Heart left ventricle (tissue), 16 donors: ENCODE results near the gene VWA2. TPM values are rescaled to one million over a fixed set of nuclear protein-coding genes. Genes with fewer than 3 reads are reported as not detected.

Experiments
- ATAC-seq, 4 donors: fragments of 200-7000 bp; cut with Tn5 transposase; one replicate each; pipeline ENCODE4 v1.9.1; 2020 to 2022; ENCODE audit warnings: moderate library complexity in 4 of 4, mild to moderate bottlenecking in 3 of 4, moderate number of reproducible peaks in 1 of 4
- DNase-seq, 5 donors: peaks; one replicate each; pipeline ENCODE4 v3.0.0-alpha.2; 2020
- H3K27ac ChIP-seq, 12 donors: fragments of 200-600 bp; sonication (generic) in 4 of 12; one replicate each; pipeline versions ENCODE4 v1.5.0 to v1.8.0; 2016 to 2022; ENCODE audit warnings: mild to moderate bottlenecking in 2 of 12
- H3K27me3 ChIP-seq, 9 donors: fragments of 200-600 bp; sonication (generic) in 2 of 9; one replicate each; pipeline versions ENCODE4 v1.5.1 to v1.8.0; 2016 to 2022; ENCODE audit warnings: mild to moderate bottlenecking in 3 of 9
- H3K36me3 ChIP-seq, 9 donors: fragments of 200-600 bp; sonication (generic) in 2 of 9; one replicate each; pipeline versions ENCODE4 v1.5.0 to v1.8.0; 2018 to 2022; ENCODE audit warnings: mild to moderate bottlenecking in 2 of 9
- H3K4me1 ChIP-seq, 12 donors: fragments of 200-600 bp; sonication (generic) in 4 of 12; one replicate each; pipeline versions ENCODE4 v1.5.0 to v1.8.0; 2016 to 2022; ENCODE audit warnings: mild to moderate bottlenecking in 3 of 12
- H3K4me3 ChIP-seq, 12 donors: fragments of 200-600 bp; sonication (generic) in 4 of 12; one replicate each; pipeline versions ENCODE4 v1.5.0 to v1.8.0; 2017 to 2022; ENCODE audit warnings: mild to moderate bottlenecking in 9 of 12, moderate library complexity in 4 of 12
- H3K9me3 ChIP-seq, 12 donors: fragments of 200-600 bp; sonication (generic) in 4 of 12; one replicate each; pipeline versions ENCODE4 v1.5.0 to v1.8.0; 2016 to 2022; ENCODE audit warnings: mild to moderate bottlenecking in 1 of 12
- CTCF ChIP-seq, 12 donors: fragments of 200-600 bp; sonication (generic) in 4 of 12; IDR thresholded peaks; one replicate each; pipeline versions ENCODE4 v1.5.0 to v1.8.0; 2018 to 2022; ENCODE audit warnings: antibody characterized with exemption in 12 of 12, mild to moderate bottlenecking in 5 of 12
- POLR2A ChIP-seq, 2 donors: fragments of 450-650 bp; IDR thresholded peaks; one replicate each; pipeline ENCODE4 v1.6.1; 2017; ENCODE audit warnings: antibody characterized with exemption in 2 of 2, mild to moderate bottlenecking in 2 of 2, moderate library complexity in 2 of 2
- WGBS, 4 donors: extraction: QIAGEN DNeasy Blood & Tissue Kit in 2 of 4; methylation state at CpG; one replicate each; pipeline versions ENCODE4 v1.1.5 to v1.1.7; 2013 to 2018; 5-methylcytosine and 5-hydroxymethylcytosine counted together
- intact Hi-C, 10 donors: fragments of 100-400 bp; cut with DNase I; formaldehyde crosslinking; loops; one replicate each; pipeline versions ENCODE4 v1.11.1 to v1.14.2; 2022
- polyA plus RNA-seq, 2 donors: library from polyadenylated mRNA; stranded (reverse); fragments of 200-250 nt; gene quantifications; one replicate each; pipeline ENCODE4 v1.2.3, GENCODE V29; 2013
- total RNA-seq, 9 donors: library from RNA; depleted of rRNA in 2 of 9; stranded (reverse); fragments of >200 nt in 2 of 9; fragmentation: NEBNext Ultra II Directional in 3 of 9; extraction: Animal tissue kit (Norgen Biotek cat#: 25700) in 3 of 9; gene quantifications; one replicate each; pipeline versions ENCODE4 v1.1.0 to v1.2.4, GENCODE V29; 2016 to 2023
- donor health status: ischemic (EF 13 %, LVEDD 7.1; RV severe dilation, severe dysfunction).
- donor health status: healthy with polysubstance abuse.
- donor health status: DM: no; HTN: yes; CAD: no.
- donor health status: DM: no; HTN: no; CAD: no.
- donor health status: ischemic (EF 25% LVEDD 6.9; RV normal size, moderate dysfunction).
- donor health status: ischemic (EF 25% LVEDD 5.7; RV mildly dilated, moderate dysfunction).
- donor health status: healthy.
- donor health status: DM: yes; HTN: yes; CAD: no.
- donor health status: ischemic (EF 35%, LVEDD 5.7; RV mildly dilated, moderate dysfunction).
- donor health status: nonischemic (EF 11% LVEDD 7.7; RV severe dilation, severe dysfunction).
- donor health status: DM: yes; HTN: yes; CAD: no.
- donor health status: PGD.
- donor health status: ischemic (EF 29% LVEDD 5.4; RV normal size, mild dysfunction).
- donor health status: nonischemic (EF 23%, LVEDD 6.1; RV moderate dilation, normal function).

The VWA2 gene
- total and polyA plus RNA-seq, 11 donors: 0.03 to 0.41 TPM; not detected in 9

GRCh38 chr10:114256822-114257221 lies 17.8 kb downstream of the VWA2 start:
- H3K27ac ChIP-seq: no peak overlapping the region
- no peaks in the 10 kb centered on the region for H3K9me3 ChIP-seq
- TF ChIP-seq POLR2A (IDR thresholded peaks at IDR 0.05) (no peak), CTCF (IDR thresholded peaks at IDR 0.05) (no peak)
- H3K4me1 ChIP-seq: peaks cover 0 to 29% (median 0%) of the 10 kb centered on the region in 12 donors
- no peaks in the 10 kb centered on the region for H3K27me3 ChIP-seq
- intact Hi-C loops: no loop called here
- ATAC-seq (no peak), DNase-seq (no peak)
- no peak overlapping the region for H3K4me3 ChIP-seq
- H3K36me3 ChIP-seq: no peaks in the 10 kb centered on the region
- 62 to 88% (median 71%) methylated on average over 3 of the region's 3 CpGs for WGBS, 4 donors

DNA sequence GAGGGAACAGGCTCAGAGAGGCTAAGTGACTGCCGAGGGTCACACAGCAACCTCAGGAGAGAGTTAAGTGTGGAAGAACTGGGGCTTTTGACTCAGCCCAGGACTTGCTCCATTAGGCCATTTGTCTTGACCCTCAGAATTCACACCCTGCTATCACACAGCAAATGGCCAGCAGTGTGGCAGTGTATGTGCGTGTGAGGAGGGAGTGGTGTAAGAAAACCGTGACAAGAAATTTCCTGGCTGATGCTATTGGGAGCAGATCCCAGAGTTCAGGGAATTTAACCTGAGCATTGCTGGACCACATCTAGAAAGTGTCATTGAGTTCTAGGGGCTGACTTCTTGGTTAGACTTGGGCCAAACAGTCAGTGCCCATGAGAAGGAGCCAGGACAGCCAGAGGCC lies 18.4 kb downstream of the VWA2 start:
- H3K4me3 ChIP-seq: no peak overlapping the region
- no peak overlapping the region for H3K27ac ChIP-seq
- ATAC-seq (peak in 3 of 4 donors; percentile 19 to 45 (median 39)), DNase-seq (no peak)
- no peaks in the 10 kb centered on the region for H3K9me3 ChIP-seq
- intact Hi-C loops: no loop called here
- H3K4me1 ChIP-seq: peaks cover 0 to 29% (median 0%) of the 10 kb centered on the region in 12 donors
- no peaks in the 10 kb centered on the region for H3K27me3 ChIP-seq
- H3K36me3 ChIP-seq: no peaks in the 10 kb centered on the region
- WGBS, 4 donors: 49 to 55% (median 51%) methylated on average over 3 of the region's 3 CpGs
- TF ChIP-seq POLR2A (IDR thresholded peaks at IDR 0.05): no peak
- no peak for TF ChIP-seq CTCF (IDR thresholded peaks at IDR 0.05)

DNA sequence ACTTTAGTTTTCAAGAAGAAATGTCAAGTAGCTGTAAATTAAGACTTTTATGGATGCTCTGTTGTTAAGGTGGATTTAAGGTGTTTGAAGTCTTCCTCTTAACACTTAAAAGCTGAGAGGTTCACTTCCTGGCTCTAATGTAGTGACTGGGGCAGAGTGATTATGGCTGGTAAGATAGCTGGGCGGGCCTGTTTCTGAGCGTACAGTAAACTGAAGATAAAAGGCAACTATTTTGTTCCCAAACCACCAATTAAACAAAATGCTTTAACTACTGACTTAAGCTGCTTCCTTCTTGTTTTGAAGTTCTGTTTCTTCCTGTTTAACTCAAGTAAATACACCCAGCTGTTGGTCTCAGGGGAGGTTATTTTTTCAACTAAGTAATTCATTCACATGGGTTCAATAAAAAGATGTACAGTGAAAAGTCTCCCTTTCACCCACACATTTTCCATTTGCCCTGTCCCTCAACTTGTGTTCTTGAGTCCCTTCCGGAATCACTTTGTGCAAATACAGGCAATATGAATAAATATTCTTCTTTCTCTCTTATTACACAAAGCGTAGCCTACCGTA lies 19.3 kb downstream of the VWA2 start:
- Histone ChIP-seq H3K27ac (peak overlapping the region in 1 of 12 donors; percentile 27), H3K4me3 (no peak overlapping the region), H3K27me3 (no peaks in the 10 kb centered on the region), H3K4me1 (peaks cover 0 to 29% (median 0%) of the 10 kb centered on the region in 12 donors), H3K36me3 (no peaks in the 10 kb centered on the region), H3K9me3 (no peaks in the 10 kb centered on the region)
- ATAC-seq: no peak
- DNase-seq: no peak
- TF ChIP-seq CTCF (IDR thresholded peaks at IDR 0.05) (no peak), POLR2A (IDR thresholded peaks at IDR 0.05) (no peak)
- intact Hi-C loops: no loop called here
- 73 to 81% (median 75%) methylated on average over 5 of the region's 5 CpGs for WGBS, 4 donors

DNA sequence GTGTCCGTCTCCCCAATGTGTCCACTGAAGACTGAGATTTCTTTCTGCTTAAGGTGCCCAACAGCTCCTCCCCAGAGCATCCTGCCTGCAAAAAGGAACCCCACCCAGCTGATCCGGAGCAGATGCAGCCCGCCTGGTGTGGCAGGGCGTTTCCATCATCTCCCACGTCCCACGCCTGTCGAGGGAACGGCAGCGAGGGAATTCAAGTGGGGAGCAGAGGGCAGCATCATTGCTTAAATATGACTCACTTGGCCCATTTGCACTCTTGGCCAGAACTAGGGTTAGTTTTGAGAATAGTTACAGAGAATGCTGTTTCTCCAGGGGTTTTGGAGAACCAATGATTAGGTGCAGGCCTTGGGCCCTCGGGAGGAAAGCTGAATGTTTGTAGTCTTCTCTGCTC lies 20.8 kb downstream of the VWA2 start:
- ATAC-seq (peak in 3 of 4 donors; percentile 67 to 84 (median 79)), DNase-seq (peak in 4 of 5 donors; percentile 44 to 81 (median 60))
- no peak for TF ChIP-seq CTCF (IDR thresholded peaks at IDR 0.05)
- TF ChIP-seq POLR2A (IDR thresholded peaks at IDR 0.05): no peak
- H3K36me3 ChIP-seq: no peaks in the 10 kb centered on the region
- H3K4me1 ChIP-seq: peaks cover 0 to 30% (median 0%) of the 10 kb centered on the region in 12 donors
- peak overlapping the region in 4 of 12 donors; percentile 1 to 34 (median 32) for H3K27ac ChIP-seq
- H3K4me3 ChIP-seq: no peak overlapping the region
- intact Hi-C loops: no loop called here
- H3K27me3 ChIP-seq: no peaks in the 10 kb centered on the region
- WGBS, 4 donors: 69 to 75% (median 73%) methylated on average over 4 to 10 of the region's 10 CpGs
- no peaks in the 10 kb centered on the region for H3K9me3 ChIP-seq
